Measurements from ENCODE around the gene GSN. TPM values are rescaled to one million over a fixed set of nuclear protein-coding genes. Genes with fewer than 3 reads are reported as not detected.
A peak's percentile ranks its signal among the peaks of the same experiment; 100 is the strongest.

GSN gene
- total RNA-seq, 1 experiment from 2014 or later, result 21.9 TPM

DNA sequence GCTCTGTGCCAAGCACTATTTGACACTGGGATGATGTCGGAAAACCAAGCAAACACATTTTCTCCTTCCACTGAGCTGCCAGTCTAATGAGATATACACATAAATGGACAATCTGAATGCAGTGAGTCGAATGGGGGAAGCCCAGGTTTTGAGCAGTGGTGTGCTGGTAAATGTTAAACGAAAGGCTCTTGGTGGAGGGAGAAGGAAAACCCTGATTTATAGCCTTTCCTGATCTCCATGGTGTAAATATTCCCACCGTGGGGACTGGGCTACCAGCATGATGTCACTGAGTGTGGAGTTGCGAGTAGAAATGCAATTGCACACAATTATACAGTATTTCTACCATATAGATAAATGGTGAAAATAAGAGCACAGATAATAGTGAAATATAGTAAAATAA is 5.0 kb upstream of the GSN start:
- ChIA-PET POLR2A (interaction anchor here (0.8 to 1.3 kb wide), 2 partner anchors 15 to 19 kb away, joined by 4 to 8 read pairs; no protein-coding TSS in a partner anchor), CTCF (interaction anchor here (1.1 to 1.5 kb wide), 3 partner anchors 15 to 57 kb away, joined by 3 to 8 read pairs (median 4); no protein-coding TSS in a partner anchor)
- Mint-ChIP-seq H3K4me3 (ENCODE audit: unreplicated experiment) (no peak overlapping the region), H3K27ac (ENCODE audit: low read depth, unreplicated experiment) (no peak overlapping the region), H3K27me3 (ENCODE audit: insufficient read depth, unreplicated experiment) (no peaks in the 10 kb centered on the region), H3K4me1 (ENCODE audit: insufficient read depth, unreplicated experiment) (peaks cover 7% of the 10 kb centered on the region), H3K9me3 (ENCODE audit: unreplicated experiment) (no peaks in the 10 kb centered on the region), H3K36me3 (ENCODE audit: insufficient read depth, unreplicated experiment) (no peaks in the 10 kb centered on the region)
- no TSS peak for BruUV-seq (replicated peaks)
- no peak for DNase-seq (ENCODE audit: unreplicated experiment)
- intact Hi-C loops (cut with micrococcal nuclease), result no loop called here
- TF ChIP-seq, protein P1, sequence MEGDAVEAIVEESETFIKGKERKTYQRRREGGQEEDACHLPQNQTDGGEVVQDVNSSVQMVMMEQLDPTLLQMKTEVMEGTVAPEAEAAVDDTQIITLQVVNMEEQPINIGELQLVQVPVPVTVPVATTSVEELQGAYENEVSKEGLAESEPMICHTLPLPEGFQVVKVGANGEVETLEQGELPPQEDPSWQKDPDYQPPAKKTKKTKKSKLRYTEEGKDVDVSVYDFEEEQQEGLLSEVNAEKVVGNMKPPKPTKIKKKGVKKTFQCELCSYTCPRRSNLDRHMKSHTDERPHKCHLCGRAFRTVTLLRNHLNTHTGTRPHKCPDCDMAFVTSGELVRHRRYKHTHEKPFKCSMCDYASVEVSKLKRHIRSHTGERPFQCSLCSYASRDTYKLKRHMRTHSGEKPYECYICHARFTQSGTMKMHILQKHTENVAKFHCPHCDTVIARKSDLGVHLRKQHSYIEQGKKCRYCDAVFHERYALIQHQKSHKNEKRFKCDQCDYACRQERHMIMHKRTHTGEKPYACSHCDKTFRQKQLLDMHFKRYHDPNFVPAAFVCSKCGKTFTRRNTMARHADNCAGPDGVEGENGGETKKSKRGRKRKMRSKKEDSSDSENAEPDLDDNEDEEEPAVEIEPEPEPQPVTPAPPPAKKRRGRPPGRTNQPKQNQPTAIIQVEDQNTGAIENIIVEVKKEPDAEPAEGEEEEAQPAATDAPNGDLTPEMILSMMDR (IDR thresholded peaks at IDR 0.05; ENCODE audit: unreplicated experiment), result no peak

DNA sequence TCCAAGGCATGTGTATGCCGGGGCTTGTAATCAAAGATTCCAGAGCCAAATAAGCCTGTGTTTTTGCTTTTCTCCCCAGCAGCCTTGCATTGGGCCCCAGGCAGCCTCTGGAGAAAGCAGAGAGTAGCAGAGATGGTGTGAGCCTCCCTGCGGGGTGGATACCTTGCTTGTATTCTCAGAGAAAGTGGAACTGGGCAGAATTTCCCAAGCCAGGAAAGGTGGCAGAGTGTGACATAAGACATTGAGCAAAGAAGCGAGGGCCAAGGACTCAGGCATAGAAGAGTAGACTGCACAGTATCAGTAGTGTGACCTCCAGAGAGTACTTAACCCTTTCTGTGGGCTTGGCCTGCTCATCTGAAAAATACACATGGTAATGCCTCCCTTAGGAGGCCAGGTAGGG is 1.6 kb upstream of the GSN start:
- Mint-ChIP-seq H3K4me1 (ENCODE audit: insufficient read depth, unreplicated experiment) (peaks cover 18% of the 10 kb centered on the region), H3K4me3 (ENCODE audit: unreplicated experiment) (no peak overlapping the region), H3K27me3 (ENCODE audit: insufficient read depth, unreplicated experiment) (no peaks in the 10 kb centered on the region), H3K36me3 (ENCODE audit: insufficient read depth, unreplicated experiment) (no peaks in the 10 kb centered on the region), H3K9me3 (ENCODE audit: unreplicated experiment) (no peaks in the 10 kb centered on the region), H3K27ac (ENCODE audit: low read depth, unreplicated experiment) (no peak overlapping the region)
- no peak for DNase-seq (ENCODE audit: unreplicated experiment)
- TF ChIP-seq, protein P1 (IDR thresholded peaks at IDR 0.05; ENCODE audit: unreplicated experiment), result no peak
- ChIA-PET CTCF (no interaction called here), POLR2A (no interaction called here)
- intact Hi-C loops (cut with micrococcal nuclease), result no loop called here
- no TSS peak for BruUV-seq (replicated peaks)

DNA sequence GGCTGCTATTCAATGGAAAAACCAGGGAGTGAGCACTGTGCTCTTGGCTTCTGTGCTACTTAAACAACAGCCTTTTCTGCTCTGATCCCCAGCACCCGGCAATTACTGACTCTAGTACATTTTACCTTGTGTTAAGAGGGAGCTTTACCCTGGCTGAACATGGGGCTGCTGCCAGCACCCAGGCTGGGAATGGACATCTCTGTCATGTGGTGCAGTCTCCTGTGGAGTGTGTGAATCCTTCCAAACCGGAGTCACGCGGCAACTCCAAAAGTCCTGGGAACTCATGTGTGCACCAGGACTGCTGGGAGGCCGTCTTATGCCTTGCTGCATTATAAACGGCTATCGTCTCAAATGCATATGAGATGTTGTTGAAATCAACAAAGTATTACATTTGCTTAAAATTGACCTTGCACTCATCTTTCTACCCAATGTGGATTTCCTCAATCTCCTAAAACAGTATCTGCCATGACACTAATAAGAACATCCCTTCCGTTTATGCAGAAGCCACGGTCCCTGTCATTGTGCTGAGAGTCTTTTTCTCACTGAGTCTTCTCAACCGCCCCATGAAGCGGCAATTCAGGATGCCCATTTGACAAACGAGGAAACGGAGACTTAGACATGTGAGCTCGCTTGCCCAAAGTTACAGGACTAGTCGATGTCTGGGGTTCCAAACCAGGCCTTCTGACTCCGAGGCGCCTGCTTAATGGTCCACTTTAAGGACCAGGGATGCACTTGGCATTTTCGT is 884 bp upstream of the GSN start:
- no peaks in the 10 kb centered on the region for H3K36me3 Mint-ChIP-seq (ENCODE audit: insufficient read depth, unreplicated experiment)
- ChIA-PET POLR2A (interaction anchor here (0.6 to 4.5 kb wide), 10 partner anchors 11 to 131 kb away, joined by 3 to 71 read pairs (median 12); no protein-coding TSS in a partner anchor), CTCF (interaction anchor here (0.8 to 6.6 kb wide), 7 partner anchors 11 to 108 kb away, joined by 4 to 53 read pairs (median 14); no protein-coding TSS in a partner anchor)
- intact Hi-C loops (cut with micrococcal nuclease), result no loop called here
- peak overlapping the region; percentile 75 for H3K4me3 Mint-ChIP-seq (ENCODE audit: unreplicated experiment)
- no peak for DNase-seq (ENCODE audit: unreplicated experiment)
- no peaks in the 10 kb centered on the region for H3K9me3 Mint-ChIP-seq (ENCODE audit: unreplicated experiment)
- H3K27ac Mint-ChIP-seq (ENCODE audit: low read depth, unreplicated experiment), result no peak overlapping the region
- H3K4me1 Mint-ChIP-seq (ENCODE audit: insufficient read depth, unreplicated experiment), result peaks cover 18% of the 10 kb centered on the region
- no TSS peak for BruUV-seq (replicated peaks)
- TF ChIP-seq, protein P1 (IDR thresholded peaks at IDR 0.05; ENCODE audit: unreplicated experiment), result no peak
- H3K27me3 Mint-ChIP-seq (ENCODE audit: insufficient read depth, unreplicated experiment), result no peaks in the 10 kb centered on the region

DNA sequence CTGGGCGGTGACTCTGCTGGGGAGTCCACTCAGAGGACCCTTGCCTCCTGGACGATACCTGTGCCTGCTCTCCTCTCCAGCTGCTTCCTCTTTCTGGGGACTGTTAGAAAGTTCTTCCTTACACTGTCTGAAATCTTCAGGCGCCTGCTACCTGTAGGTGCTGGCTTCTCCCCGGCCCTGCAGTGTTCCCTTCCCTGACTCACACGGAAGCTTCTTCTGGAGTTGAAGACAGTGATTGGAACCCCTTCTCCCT is 562 bp downstream of the GSN start:
- peak overlapping the region; percentile 80 for H3K27ac Mint-ChIP-seq (ENCODE audit: low read depth, unreplicated experiment)
- peak overlapping the region; percentile 75 for H3K4me3 Mint-ChIP-seq (ENCODE audit: unreplicated experiment)
- DNase-seq (ENCODE audit: unreplicated experiment), result no peak
- peaks cover 18% of the 10 kb centered on the region for H3K4me1 Mint-ChIP-seq (ENCODE audit: insufficient read depth, unreplicated experiment)
- H3K36me3 Mint-ChIP-seq (ENCODE audit: insufficient read depth, unreplicated experiment), result no peaks in the 10 kb centered on the region
- CTCF ChIA-PET, result interaction anchor here (0.6 to 6.6 kb wide), 14 partner anchors 9 to 131 kb away, joined by 3 to 53 read pairs (median 5); partner anchors contain the start of gene RAB14
- BruUV-seq (replicated peaks), result no TSS peak
- POLR2A ChIA-PET, result interaction anchor here (0.7 to 4.5 kb wide), 25 partner anchors 9 to 766 kb away, joined by 3 to 71 read pairs (median 6); partner anchors contain the start of gene RAB14
- no peaks in the 10 kb centered on the region for H3K9me3 Mint-ChIP-seq (ENCODE audit: unreplicated experiment)
- intact Hi-C loops (cut with micrococcal nuclease), result no loop called here
- TF ChIP-seq, protein P1 (IDR thresholded peaks at IDR 0.05; ENCODE audit: unreplicated experiment), result no peak
- no peaks in the 10 kb centered on the region for H3K27me3 Mint-ChIP-seq (ENCODE audit: insufficient read depth, unreplicated experiment)

Measured in MCF 10A (cell line).